Stimulated activated CD4-positive, alpha-beta T cell treated with anti-CD3 and anti-CD28 coated beads, Interleukin-1b, Interleukin-23, amount 100 ng/mL, for 24 hours (primary cell): ENCODE measurements around the gene KIAA1586.
"Not testable (repeated sequence)": the region's sequence is repeated elsewhere in the genome, so short reads cannot be mapped to it uniquely, and the experiment has no call there.

Experiments used
- DNase-seq, 4 experiments: peaks; one replicate each; pipeline ENCODE4 v3.0.0-alpha.2; 2020; ENCODE audit warnings: low read depth in 4 of 4, low spot score in 1 of 4

KIAA1586 gene

GRCh38 chr6:57046332-57047256 lies at the start of gene KIAA1586:
Gene KIAA1586 (plus strand): TSS chr6:57046693. CDS start chr6:57046756, 63 bp downstream.
- peak; percentile 42 to 80 (median 64) for DNase-seq

GRCh38 chr6:56999049-56999448 lies 47.4 kb upstream of the KIAA1586 start:
- DNase-seq, result no peak

- DNase-seq, result not testable (repeated sequence)
Measured at GRCh38 chr6:56999748-57000147, 46.7 kb upstream of the KIAA1586 start.

- no peak for DNase-seq
Measured at GRCh38 chr6:57002197-57002596, 44.3 kb upstream of the KIAA1586 start.

GRCh38 chr6:57004292-57004691 lies 42.2 kb upstream of the KIAA1586 start:
- DNase-seq, result no peak

GRCh38 chr6:57006101-57006500 lies 40.4 kb upstream of the KIAA1586 start:
- no peak for DNase-seq

GRCh38 chr6:57008069-57008468 lies 38.4 kb upstream of the KIAA1586 start:
- not testable (repeated sequence) for DNase-seq

- DNase-seq, result no peak
Measured at GRCh38 chr6:57013521-57013926, 33.0 kb upstream of the KIAA1586 start.

GRCh38 chr6:57017069-57017468 lies 29.4 kb upstream of the KIAA1586 start:
- DNase-seq, result no peak

GRCh38 chr6:57017841-57018240 lies 28.7 kb upstream of the KIAA1586 start:
- DNase-seq, result no peak

GRCh38 chr6:57019434-57019833 lies 27.1 kb upstream of the KIAA1586 start:
- no peak for DNase-seq

- no peak for DNase-seq
Measured at GRCh38 chr6:57021086-57021720, 25.3 kb upstream of the KIAA1586 start.

- DNase-seq, result no peak
Measured at GRCh38 chr6:57024321-57024720, 22.2 kb upstream of the KIAA1586 start.

- no peak for DNase-seq
Measured at GRCh38 chr6:57024775-57025174, 21.7 kb upstream of the KIAA1586 start.

- DNase-seq, result no peak
Measured at GRCh38 chr6:57026001-57026400, 20.5 kb upstream of the KIAA1586 start.

GRCh38 chr6:57027301-57027700 lies 19.2 kb upstream of the KIAA1586 start:
- DNase-seq, result no peak

GRCh38 chr6:57029213-57029612 lies 17.3 kb upstream of the KIAA1586 start:
- DNase-seq, result no peak

GRCh38 chr6:57033228-57033627 lies 13.3 kb upstream of the KIAA1586 start:
- DNase-seq, result no peak

- no peak for DNase-seq
Measured at GRCh38 chr6:57035549-57035948, 10.9 kb upstream of the KIAA1586 start.

GRCh38 chr6:57038906-57039305 lies 7.6 kb upstream of the KIAA1586 start:
- no peak for DNase-seq

- no peak for DNase-seq
Measured at GRCh38 chr6:57040011-57040410, 6.5 kb upstream of the KIAA1586 start.

- not testable (repeated sequence) for DNase-seq
Measured at GRCh38 chr6:57044061-57044460, 2.4 kb upstream of the KIAA1586 start.
